K562 (cell line): ENCODE data around the gene ZNF343. TPM values are rescaled to one million over a fixed set of nuclear protein-coding genes. Genes with fewer than 3 reads are reported as not detected.

Source experiments
- BCOR ChIP-seq: fragments of 450-650 bp; IDR thresholded peaks from 2 replicates; pipeline ENCODE4 v1.6.1; 2016
- CBX3 ChIP-seq, 2 experiments: IDR thresholded peaks; 1 replicate in 1 of 2; 2 replicates in 1 of 2; pipeline ENCODE4 v1.6.1; 2012; ENCODE audit warnings: inconsistent platforms in 2 of 2, low read length in 2 of 2, borderline replicate concordance in 1 of 2, control low read depth in 1 of 2
- HDAC3 ChIP-seq: fragments of 450-650 bp; IDR thresholded peaks from 2 replicates; pipeline ENCODE4 v1.6.1; 2018; ENCODE audit warnings: borderline replicate concordance, mild to moderate bottlenecking, moderate library complexity; ENCODE audit not compliant: partially characterized antibody
- HDAC6 ChIP-seq: IDR thresholded peaks from 2 replicates; pipeline ENCODE4 v1.6.1; 2012; ENCODE audit warnings: low read depth, mild to moderate bottlenecking, control low read depth, inconsistent platforms, low read length, moderate library complexity
- HMG20B ChIP-seq: fragments of 250-450 bp; sonication (Bioruptor Pico); IDR thresholded peaks from 2 replicates; pipeline ENCODE4 v1.5.0; 2021; ENCODE audit warnings: mild to moderate bottlenecking
- HNRNPK ChIP-seq: fragments of 200-400 bp; formaldehyde crosslinking; IDR thresholded peaks from one replicate; pipeline ENCODE4 v1.6.1; 2018; ENCODE audit warnings: mild to moderate bottlenecking, low read depth, low read length; ENCODE audit not compliant: poor library complexity, severe bottlenecking
- LCOR ChIP-seq: sonication (generic); formaldehyde crosslinking; IDR thresholded peaks from 2 replicates; pipeline ENCODE4 v1.8.0; 2022; ENCODE audit warnings: mild to moderate bottlenecking, missing genetic modification reagents
- MNT ChIP-seq, 2 experiments: fragments of 450-650 bp; conservative IDR thresholded peaks; 2 replicates each; pipeline ENCODE4 v1.6.1; 2017; ENCODE audit warnings: mild to moderate bottlenecking in 2 of 2, moderate library complexity in 2 of 2
- MXI1 ChIP-seq: IDR thresholded peaks from 2 replicates; pipeline ENCODE4 v1.6.1; 2011; ENCODE audit warnings: low read depth, mild to moderate bottlenecking, improper control_type of control experiment, low read length
- PHF8 ChIP-seq: fragments of 200-600 bp; sonication (generic); IDR thresholded peaks from 2 replicates; pipeline ENCODE4 v1.6.1; 2012; ENCODE audit warnings: mixed run types, mild to moderate bottlenecking, inconsistent platforms, low read length, moderate library complexity, borderline replicate concordance
- PHTF2 ChIP-seq: fragments of 250-450 bp; sonication (Bioruptor Pico); IDR thresholded peaks from 2 replicates; pipeline ENCODE4 v1.5.0; 2021; ENCODE audit warnings: mild to moderate bottlenecking
- POLR2AphosphoS5 ChIP-seq: IDR thresholded peaks from 2 replicates; pipeline ENCODE4 v1.6.1; 2011; ENCODE audit warnings: mild to moderate bottlenecking, low read depth, low read length, moderate library complexity; ENCODE audit not compliant: control insufficient read depth, insufficient read depth
- RAD21 ChIP-seq, 2 experiments: fragments of 250-450 bp in 1 of 2; fragments of 450-650 bp in 1 of 2; sonication (Bioruptor Pico) in 1 of 2; formaldehyde crosslinking in 1 of 2; IDR thresholded peaks in 1 of 2; conservative IDR thresholded peaks in 1 of 2; 2 replicates each; pipeline versions ENCODE4 v1.4.0 to v1.8.0; 2020 to 2022; ENCODE audit warnings: mild to moderate bottlenecking in 2 of 2, moderate library complexity in 1 of 2
- RBM22 ChIP-seq: fragments of 200-400 bp; formaldehyde crosslinking; IDR thresholded peaks from 2 replicates; pipeline ENCODE4 v1.6.1; 2018; ENCODE audit warnings: low read length, low read depth; ENCODE audit not compliant: poor library complexity, severe bottlenecking
- RBM25 ChIP-seq: fragments of 200-400 bp; formaldehyde crosslinking; IDR thresholded peaks from 2 replicates; pipeline ENCODE4 v1.6.1; 2018; ENCODE audit warnings: low read length, low read depth, moderate library complexity; ENCODE audit not compliant: severe bottlenecking
- SIN3B ChIP-seq: fragments of 450-650 bp; IDR thresholded peaks from 2 replicates; pipeline ENCODE4 v1.6.1; 2017; ENCODE audit warnings: low read depth, mild to moderate bottlenecking, moderate library complexity
- SP1 ChIP-seq: sonication (generic); formaldehyde crosslinking; IDR thresholded peaks from 2 replicates; pipeline ENCODE4 v1.8.1; 2022; ENCODE audit warnings: mild to moderate bottlenecking, missing genetic modification reagents
- ZNF133 ChIP-seq: fragments of 250-450 bp; sonication (Bioruptor Pico); IDR thresholded peaks from 2 replicates; pipeline ENCODE4 v1.4.0; 2020; ENCODE audit warnings: mild to moderate bottlenecking
- ZNF609 ChIP-seq: sonication (generic); formaldehyde crosslinking; IDR thresholded peaks from 2 replicates; pipeline ENCODE4 v1.8.1; 2023; ENCODE audit warnings: missing genetic modification reagents, mild to moderate bottlenecking, borderline replicate concordance
- polyA plus RNA-seq, 8 experiments: library from polyadenylated mRNA; depleted of rRNA in 4 of 8; stranded (reverse) in 5 of 8; unstranded in 3 of 8; fragments of >200 nt; fragmentation: Nextera tagmentation in 2 of 8; fragmentation: Illumina TruSeq in 1 of 8; extraction: Ambion mirVana in 2 of 8; extraction: Trizol in 1 of 8; gene quantifications; 2 replicates each; pipeline versions ENCODE4 v1.2.1 to v1.2.3, GENCODE V29; 2011 to 2014; ENCODE audit warnings: inconsistent platforms in 1 of 8, missing spikeins in 1 of 8
- total RNA-seq, 7 experiments: library from RNA; depleted of rRNA in 6 of 7; stranded (reverse); fragments of >200 nt in 6 of 7; fragmentation: Illumina TruSeq in 2 of 7; extraction: Trizol in 2 of 7; gene quantifications; 2 replicates each; pipeline versions ENCODE4 v1.2.1 to v1.2.3, GENCODE V29; 2011 to 2021; ENCODE audit warnings: low replicate concordance in 1 of 7
- TF ChIP-seq, protein P1 (sequence below): sonication (generic); formaldehyde crosslinking; IDR thresholded peaks from 2 replicates; pipeline ENCODE4 v1.8.0; 2022; ENCODE audit warnings: mild to moderate bottlenecking, missing genetic modification reagents

ZNF343 gene
- total and polyA plus RNA-seq, 9 of the 15 experiments (the other 6 are each of a cell fraction or from before 2014, with no cell fraction given) = 1.4 to 9.8 (median 6.4) TPM

GRCh38 chr20:2470423-2471193 is 38.1 kb downstream of the ZNF343 start, which contains the start of gene SNRPB (continued):
- peak; percentile 90 for TF ChIP-seq ZNF609 (CRISPR knock-in tag)
- TF ChIP-seq BCOR = no peak
- peak; percentile 98 for TF ChIP-seq SP1 (CRISPR knock-in tag)
- peak; percentile 83 for TF ChIP-seq RBM22
- peak; percentile 94 for TF ChIP-seq LCOR (CRISPR knock-in tag)
- TF ChIP-seq SIN3B = peak; percentile 66; the same call in 1 of the 2 replicates
- no peak for TF ChIP-seq PHTF2
- TF ChIP-seq, protein P1, sequence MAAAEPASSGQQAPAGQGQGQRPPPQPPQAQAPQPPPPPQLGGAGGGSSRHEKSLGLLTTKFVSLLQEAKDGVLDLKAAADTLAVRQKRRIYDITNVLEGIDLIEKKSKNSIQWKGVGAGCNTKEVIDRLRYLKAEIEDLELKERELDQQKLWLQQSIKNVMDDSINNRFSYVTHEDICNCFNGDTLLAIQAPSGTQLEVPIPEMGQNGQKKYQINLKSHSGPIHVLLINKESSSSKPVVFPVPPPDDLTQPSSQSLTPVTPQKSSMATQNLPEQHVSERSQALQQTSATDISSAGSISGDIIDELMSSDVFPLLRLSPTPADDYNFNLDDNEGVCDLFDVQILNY = peak; percentile 93
- TF ChIP-seq HMG20B = no peak
- TF ChIP-seq HNRNPK = no peak
- peak; percentile 89 for TF ChIP-seq POLR2AphosphoS5
- TF ChIP-seq PHF8 = peak; percentile 99
- TF ChIP-seq RAD21 (CRISPR knock-in tag; conservative IDR thresholded peaks at IDR 0.05 in 1 of 2, IDR thresholded peaks at IDR 0.05 in 1 of 2) = no peak
- no peak for TF ChIP-seq HDAC6
- TF ChIP-seq MXI1 = no peak
- peak; percentile 23 for TF ChIP-seq HDAC3
- TF ChIP-seq MNT (conservative IDR thresholded peaks at IDR 0.05) = peak; percentile 36 to 68; a peak in 2 of 4 replicates
- TF ChIP-seq CBX3 (IDR thresholded peaks at IDR 0.05; ENCODE audit: borderline replicate concordance in 1 of 2, low read length in 2 of 2) = 0 out of 3 replicates have a peak, but pooled peaks of 1 of the 2 experiments have one; percentile 31
- TF ChIP-seq RBM25 = no peak
- no peak for TF ChIP-seq ZNF133
